Caki2 (cell line): ENCODE results near the gene PLCH1. TPM values are rescaled to one million over a fixed set of nuclear protein-coding genes. Genes with fewer than 3 reads are reported as not detected.
"Not testable (repeated sequence)": the region's sequence is repeated elsewhere in the genome, so short reads cannot be mapped to it uniquely, and the experiment has no call there.

Experiments used
- DNase-seq: peaks from one replicate; pipeline ENCODE4 v3.0.0-alpha.2; 2015; ENCODE audit warnings: low read depth
- in situ Hi-C: cut with HindIII; loops from 2 replicates; pipeline ENCODE4 v1.10.0; 2016; ENCODE audit warnings: low sequenced_read_pairs, low pct_unique_long_range_greater_than_20kb, mixed read lengths
- total RNA-seq: library from RNA; depleted of rRNA; stranded (reverse); fragments of >200 nt; shearing (Covaris generic); gene quantifications from 2 replicates; pipeline ENCODE4 v1.2.3, GENCODE V29; 2014; ENCODE audit warnings: low replicate concordance

Gene PLCH1
- total RNA-seq, 1 experiment from 2014 or later, result 5.6 TPM

DNA sequence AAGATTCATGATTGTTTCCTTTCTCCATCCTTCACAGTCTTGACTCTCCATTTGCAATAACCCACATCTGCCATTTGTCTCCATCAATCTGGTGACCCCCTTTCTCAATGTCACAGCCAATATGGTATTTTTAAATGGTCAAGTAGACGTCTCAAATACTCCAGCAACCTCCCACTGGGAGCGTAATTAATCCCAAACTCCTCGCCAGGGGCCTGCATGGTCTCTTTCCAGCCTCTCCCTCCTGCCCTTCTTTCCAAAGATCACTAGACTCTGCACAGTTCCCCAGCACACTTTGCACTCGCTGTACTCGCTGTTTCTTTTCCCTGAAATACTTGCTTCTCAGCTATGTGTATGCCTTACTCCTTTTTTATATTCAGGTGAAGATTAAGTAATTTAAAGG is 115.3 kb downstream of the PLCH1 start:
- no peak for DNase-seq
- in situ Hi-C loops, result no loop called here

DNA sequence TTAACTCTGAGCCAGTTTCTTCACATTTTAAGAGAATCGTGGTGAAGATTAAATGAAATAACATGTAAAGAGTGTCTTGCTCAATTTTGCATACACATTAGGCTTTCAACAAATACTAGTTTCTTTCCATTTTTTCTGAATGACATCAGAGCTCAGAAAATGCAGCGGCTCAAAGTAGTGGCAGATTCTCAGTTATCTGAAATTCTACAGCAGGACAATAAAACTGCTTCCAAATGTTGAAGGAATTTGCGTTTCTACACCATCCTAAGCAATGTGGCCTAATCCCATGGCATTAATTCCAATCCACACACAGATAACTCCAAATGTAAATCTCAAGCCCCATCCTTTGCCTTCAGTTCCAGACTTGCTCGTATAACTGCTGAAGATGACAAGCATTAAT is 115.8 kb downstream of the PLCH1 start:
- in situ Hi-C loops, result no loop called here
- no peak for DNase-seq

DNA sequence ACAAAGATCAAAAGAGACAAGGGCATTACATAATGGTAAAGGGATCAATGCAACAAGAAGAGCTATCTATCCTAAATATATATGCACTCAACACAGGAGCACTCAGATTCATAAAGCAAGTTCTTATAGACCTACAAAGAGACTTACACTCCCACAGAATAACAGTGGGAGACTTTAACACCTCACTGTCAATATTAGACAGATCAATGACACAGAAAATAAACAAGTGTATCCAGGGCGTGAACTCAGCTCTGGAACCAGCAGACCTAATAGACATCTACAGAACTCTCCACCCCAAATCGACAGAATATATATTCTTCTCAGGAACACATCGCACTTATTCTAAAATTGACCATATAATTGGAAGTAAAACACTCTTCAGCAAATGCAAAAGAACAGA is 122.2 kb downstream of the PLCH1 start:
- DNase-seq, in situ Hi-C loops: not testable (repeated sequence)

DNA sequence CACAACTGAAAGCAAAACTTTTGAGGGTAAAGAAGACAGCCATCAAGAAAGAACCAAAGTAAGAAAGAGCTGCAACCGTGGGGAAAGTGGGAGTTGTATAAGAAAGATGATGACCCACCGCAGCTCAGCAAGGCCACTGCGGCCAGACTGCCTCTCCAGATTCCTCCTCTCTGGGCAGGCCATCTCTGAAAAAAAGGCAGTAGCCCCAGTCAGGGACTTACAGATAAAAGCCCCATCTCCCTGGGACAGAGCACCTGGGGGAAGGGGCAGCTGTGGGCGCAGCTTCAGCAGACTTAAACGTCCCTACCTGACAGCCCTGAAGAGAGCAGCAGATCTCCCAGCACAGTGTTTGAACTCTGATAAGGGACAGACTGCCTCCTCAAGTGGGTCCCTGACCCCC is 124.3 kb downstream of the PLCH1 start:
- in situ Hi-C loops, result not testable (repeated sequence)

DNA sequence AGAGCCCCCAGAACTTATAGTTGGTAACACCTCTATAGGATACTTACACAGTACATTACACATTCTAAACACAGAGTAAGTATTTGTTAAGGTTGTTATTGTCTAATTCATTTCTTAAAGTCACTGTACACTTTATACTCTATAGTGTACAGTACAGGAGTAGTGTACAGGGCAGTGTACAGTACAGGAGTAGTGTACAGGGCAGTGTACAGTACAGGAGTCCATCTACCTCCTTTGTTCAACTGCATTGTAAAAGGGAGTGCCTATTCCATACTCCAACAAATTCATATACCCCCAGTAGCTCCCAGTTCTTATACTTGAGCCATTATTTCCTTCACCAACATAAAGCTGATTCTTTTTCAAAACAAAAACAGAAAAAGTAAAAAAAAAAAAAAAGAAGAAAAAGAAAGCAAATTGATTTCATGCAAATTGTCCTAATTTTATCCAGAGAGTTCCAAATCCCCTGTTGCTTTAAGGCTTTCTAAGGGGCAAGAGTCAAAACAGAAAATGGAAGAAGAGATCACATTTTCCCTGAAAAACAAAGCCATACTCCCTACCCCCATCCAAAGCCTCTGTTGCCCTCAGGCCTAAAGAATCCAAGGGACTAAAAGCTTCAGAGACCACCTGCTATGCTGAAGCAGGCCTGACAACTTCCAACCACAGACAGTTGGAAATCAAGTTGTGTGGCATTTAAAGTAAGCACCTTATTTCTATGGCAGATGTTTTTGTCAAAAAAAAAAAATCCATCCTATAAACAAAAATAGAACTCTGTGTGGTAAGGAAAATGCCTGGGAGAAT is 125.6 kb downstream of the PLCH1 start:
- DNase-seq, result no peak
- in situ Hi-C loops, result no loop called here

More for the DNA sequence above, 124.3 kb downstream of the PLCH1 start:
- not testable (repeated sequence) for DNase-seq

DNA sequence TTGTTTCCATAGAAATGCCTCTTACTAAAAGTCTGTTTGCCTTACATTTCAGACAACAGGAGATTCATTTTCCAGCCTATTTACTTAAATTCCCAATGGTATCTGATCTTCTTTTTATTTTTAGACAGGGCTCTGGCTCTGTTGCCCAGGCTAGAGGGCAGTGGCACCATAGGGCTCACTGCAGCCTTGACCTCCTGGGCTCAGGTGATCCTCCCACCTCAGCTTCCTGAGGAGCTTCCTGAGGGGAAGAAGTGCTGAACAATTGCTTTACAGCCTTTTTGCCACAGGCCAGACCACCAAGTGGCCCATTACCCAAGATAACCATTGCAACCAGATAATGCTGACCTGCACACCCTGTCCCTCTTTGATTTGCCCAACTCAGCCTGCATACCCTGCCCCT is 126.3 kb downstream of the PLCH1 start:
- no peak for DNase-seq
- in situ Hi-C loops, result no loop called here

DNA sequence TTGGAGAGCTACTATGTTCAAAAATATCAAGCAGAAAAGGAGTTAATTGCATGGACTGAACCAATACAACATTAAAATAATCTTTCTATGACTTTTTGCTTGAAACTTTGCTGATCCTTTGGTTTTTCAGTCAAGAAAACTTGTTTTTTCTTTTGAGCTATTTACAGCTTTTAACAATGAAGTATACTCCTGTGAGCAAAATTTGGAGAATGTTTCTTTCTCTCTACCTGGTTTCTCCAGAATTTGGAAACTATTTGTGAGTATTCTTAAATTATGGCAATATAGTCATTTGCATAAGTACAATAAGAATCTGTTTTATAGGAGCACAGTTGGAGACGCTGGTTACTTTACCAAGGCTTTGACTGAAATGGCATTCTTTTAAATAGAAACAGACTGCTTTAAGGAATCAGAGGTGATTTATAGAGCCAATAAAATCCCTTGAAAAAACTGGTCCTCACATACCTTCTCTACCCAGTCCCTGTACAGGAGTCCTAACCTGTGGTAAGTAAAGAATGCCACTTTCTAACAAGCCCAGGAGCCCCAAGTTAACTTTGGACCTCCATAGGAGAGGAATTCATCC is 127.4 kb downstream of the PLCH1 start:
- in situ Hi-C loops, result no loop called here
- DNase-seq, result no peak

DNA sequence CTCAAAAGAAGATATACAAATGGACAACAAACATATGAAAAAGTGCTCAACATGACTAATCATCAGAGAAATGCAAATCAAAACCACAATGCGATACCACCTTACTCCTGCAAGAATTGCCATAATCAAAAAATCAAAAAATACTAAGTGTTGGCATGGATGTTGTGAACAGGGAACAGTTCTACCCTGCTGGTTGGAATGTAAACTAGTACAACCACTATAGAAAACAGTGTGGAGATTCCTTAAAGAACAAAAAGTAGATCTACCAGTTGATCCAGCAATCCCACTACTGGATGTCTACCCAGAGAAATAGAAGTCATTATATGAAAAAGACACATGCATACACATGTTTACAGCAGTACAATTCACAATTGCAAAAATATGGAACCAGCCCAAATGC is 129.7 kb downstream of the PLCH1 start:
- in situ Hi-C loops, result not testable (repeated sequence)

DNA sequence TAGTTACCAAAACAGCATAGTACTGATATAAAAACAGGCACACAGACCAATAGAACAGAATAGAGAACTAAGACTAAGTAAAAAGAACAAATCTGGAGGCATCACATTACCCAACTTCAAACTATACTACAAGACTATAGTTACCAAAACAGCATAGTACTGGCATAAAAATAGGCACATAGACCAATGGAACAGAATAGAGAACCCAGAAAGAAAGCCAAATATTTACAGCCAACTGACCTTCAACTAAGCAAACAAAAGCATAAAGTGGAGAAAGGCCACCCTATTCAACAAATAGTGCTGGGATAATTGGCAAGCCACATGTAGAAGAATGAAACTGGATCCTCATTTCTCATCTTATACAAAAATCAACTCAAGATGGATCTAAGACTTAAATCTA is 130.5 kb downstream of the PLCH1 start:
- DNase-seq, in situ Hi-C loops: not testable (repeated sequence)

More for the DNA sequence above, 129.7 kb downstream of the PLCH1 start:
- DNase-seq, result not testable (repeated sequence)

DNA sequence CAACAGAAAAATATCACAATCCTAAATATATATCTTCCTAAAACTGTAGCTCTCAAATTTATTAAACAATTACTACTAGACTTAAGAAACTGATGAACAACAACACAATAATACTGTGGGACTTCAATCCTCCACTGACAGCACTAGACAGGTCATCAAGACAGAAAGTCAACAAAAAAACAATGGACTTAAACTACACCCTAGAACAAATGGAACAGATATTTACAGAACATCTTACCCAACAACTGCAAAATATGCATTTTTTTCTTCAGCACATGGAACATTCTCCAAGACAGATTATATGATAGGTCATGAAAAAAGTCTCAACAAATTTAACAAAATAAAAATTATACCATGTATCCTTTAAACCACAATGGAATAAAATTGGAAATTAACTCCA is 133.4 kb downstream of the PLCH1 start:
- no peak for DNase-seq

DNA sequence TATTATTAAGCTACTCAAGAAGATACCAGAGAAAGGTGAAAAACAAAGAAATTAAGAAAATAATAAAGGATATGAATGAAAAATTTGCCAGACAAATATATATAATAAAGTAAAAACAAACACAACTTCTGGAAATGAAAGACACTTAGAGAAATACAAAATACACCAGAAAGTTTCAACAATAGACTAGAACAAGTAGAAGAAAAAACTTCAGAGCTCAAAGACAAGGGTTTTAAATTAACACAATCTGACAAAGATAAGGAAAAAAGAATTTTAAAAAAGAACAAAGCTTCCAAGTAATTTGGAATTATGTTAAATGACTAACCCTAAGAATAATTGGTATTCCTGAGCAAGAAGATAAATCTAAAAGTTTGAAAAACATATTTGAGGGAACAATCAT is 135.3 kb downstream of the PLCH1 start:
- in situ Hi-C loops, result no loop called here
- no peak for DNase-seq

More for the DNA sequence above, 133.4 kb downstream of the PLCH1 start:
- in situ Hi-C loops, result no loop called here

DNA sequence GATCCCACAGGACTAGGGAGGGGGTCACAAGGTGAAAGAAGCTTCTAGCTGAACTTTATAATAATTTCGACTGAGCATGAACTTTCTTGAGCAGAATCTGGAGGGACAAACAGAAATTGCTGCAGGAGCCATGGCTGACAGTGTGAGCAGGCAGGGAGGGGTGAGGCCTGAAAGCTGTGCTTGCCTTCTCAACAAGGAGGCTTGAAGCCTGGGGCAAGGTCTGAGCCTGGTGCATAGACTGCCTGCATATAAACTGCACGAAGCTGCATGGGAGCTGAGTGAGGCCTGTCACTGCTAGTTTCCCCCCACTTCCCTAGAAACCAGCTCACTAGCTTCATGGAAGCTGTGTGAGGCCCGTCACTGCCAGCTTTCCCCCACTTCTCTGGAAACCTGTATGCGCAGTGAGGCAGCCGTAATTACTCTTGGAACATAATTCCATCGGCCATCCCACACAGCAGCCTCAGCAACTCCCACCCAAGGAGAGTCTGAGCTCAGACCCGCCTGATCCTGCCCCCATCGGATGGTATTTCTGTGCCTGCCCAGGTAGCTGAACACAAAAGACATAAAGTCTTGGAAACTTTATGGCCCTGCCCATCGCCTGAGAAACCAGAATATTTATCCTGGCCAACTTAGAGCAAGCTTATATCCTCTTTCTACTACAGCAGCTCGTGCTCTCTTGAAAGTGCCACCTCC is 136.5 kb downstream of the PLCH1 start:
- in situ Hi-C loops, result no loop called here
- DNase-seq, result no peak

DNA sequence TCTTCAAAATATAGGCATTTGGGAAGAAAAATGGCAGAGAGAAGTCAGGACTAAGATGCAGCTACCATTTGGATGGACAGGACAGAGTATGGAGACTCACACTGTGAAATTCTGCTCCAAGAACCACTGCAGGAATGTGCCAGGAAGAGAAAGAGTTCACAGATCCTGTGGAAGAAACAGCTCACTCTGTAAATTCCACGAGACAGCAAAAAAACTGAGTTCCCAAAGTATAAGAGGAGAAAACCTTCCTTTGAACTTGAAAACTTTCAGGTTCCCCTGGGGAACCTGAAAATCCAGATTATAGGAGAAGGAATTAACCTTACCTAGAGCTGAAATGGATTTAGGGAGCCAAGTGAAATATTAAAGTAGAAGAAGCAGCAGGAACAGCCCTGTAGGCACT is 137.1 kb downstream of the PLCH1 start:
- no peak for DNase-seq
- in situ Hi-C loops, result no loop called here

DNA sequence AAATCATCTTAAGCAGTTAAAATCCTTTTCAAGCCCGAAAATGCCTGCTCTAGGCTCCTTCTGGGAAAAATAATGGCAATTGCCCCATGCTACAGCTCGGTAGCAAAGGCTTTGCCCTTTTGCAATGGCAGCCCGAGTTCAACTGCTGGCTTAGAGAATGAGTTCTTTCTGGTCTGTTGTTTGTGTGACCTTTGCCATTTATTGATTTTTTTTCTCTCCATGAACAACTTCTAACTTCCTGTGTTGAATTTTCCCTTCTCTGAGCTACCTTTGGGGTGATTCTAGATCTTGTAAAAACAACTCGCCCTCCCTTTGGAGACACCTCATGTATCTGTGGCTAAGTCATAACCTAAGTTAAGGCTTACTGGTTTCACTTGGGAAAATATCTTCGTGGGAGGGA is 139.3 kb downstream of the PLCH1 start:
- no peak for DNase-seq
- in situ Hi-C loops, result no loop called here

DNA sequence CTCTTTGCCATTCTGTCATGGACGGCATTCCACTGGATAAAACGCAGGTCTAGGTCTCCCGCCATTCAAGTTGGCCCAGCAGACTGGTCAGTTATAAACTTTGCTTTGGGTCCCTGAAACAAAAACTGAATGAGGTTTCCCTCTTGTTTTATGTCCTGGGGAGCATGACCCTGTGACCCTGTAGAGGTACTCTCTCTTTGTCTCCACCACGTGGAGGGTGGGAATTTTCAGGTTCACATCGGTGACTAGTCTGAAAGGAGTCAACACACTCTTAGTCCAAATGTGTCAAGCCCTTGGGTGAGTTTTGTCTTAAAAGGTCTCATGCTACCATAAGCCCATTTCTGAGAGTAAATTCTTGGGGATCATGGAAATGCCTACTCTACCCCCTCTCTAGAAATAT is 139.9 kb downstream of the PLCH1 start:
- in situ Hi-C loops, result no loop called here
- DNase-seq, result no peak

DNA sequence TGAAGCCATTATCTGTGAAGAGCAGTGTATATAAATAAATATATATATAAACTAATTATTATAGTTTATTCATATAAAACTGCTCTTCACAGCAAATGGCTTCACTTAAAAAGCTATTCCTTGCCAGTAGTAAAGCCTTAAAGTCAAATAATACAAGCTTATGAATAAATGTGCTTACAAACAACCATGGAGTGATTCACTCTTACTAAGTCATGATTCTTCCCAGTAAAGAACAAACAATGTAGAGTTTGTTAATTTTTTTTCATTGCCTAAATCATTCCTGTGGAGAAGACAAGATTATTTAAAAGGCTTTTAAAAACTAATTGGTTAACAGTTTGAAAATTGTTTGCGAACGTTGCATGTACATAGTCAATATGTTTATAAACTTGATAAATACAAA is 140.7 kb downstream of the PLCH1 start:
- DNase-seq, result no peak
- in situ Hi-C loops, result no loop called here

DNA sequence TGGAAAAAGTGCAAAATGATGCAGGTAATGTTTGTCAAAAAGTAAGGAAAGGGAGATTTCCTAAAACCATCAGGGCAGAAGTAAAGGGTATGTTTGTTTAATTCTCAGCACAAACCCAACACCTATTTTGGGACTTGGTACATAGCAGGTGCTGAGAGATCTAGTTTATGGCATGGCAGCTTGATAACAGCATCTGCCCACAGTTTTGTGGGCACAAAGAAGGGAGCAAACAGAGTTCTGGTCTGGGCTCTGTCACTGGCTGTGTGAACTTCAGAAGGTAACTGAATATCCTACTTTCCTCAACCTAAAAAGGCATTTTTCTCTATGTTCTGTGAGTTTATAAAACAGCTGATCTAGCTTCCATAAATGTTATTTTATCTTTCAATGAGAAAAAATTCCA is 141.6 kb downstream of the PLCH1 start:
- DNase-seq, result no peak
- in situ Hi-C loops, result no loop called here

DNA sequence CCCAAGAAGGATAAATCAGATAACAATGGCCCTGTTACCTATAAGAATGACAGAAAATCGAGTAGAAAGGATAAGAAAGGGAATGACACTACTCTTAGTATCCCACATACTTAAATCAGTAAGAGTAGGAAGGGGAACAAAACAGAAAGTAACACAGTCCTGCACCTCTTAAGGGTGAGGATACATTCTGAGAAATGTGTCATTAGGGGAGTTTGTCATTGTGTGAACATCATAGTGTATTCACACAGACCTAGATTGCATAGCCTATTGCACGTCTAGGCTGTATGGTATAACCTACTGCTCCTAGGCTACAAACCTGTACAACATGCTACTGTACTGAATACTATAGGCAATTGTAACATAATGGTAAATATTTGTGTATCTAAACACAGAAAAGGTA is 142.6 kb downstream of the PLCH1 start:
- in situ Hi-C loops, result no loop called here
- DNase-seq, result no peak

DNA sequence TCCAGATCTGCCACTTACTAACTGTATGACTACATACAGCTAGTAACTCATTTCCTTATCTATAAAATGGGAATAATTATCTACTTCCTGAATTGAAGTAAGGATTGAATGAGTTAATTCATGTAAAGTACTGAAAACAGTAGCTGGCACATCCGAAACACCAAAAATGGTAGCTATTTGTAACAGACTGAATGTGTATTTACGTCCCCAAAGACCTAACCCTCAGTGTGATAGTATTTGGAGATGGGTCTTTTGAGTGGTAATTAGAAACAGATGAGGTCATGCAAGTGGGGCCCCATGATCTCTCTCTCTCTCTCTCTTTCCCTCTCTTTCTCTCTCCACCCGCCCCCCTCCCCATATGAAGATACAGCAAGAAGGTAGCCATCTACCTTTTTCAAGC is 146.2 kb downstream of the PLCH1 start:
- no peak for DNase-seq
- in situ Hi-C loops, result no loop called here
